Transverse colon (tissue), 4 donors: Measurements from ENCODE around the gene SH3RF3. TPM values are rescaled to one million over a fixed set of nuclear protein-coding genes. Genes with fewer than 3 reads are reported as not detected.

Source experiments
- DNase-seq: peaks from one replicate; pipeline ENCODE4 v3.0.0-alpha.2; 2019
- H3K27ac ChIP-seq, 4 donors: fragments of 200-600 bp; sonication (generic); 2 replicates each; pipeline ENCODE4 v1.5.1; 2016 to 2018; ENCODE audit warnings: inconsistent platforms in 4 of 4
- H3K27me3 ChIP-seq: fragments of 200-600 bp; sonication (generic); 2 replicates; pipeline ENCODE4 v1.5.1; 2017; ENCODE audit warnings: inconsistent platforms
- H3K36me3 ChIP-seq, 4 donors: fragments of 200-600 bp; sonication (generic); 2 replicates each; pipeline ENCODE4 v1.5.1; 2017 to 2019; ENCODE audit warnings: inconsistent platforms in 4 of 4
- H3K4me1 ChIP-seq, 4 donors: fragments of 200-600 bp; sonication (generic); 2 replicates each; pipeline ENCODE4 v1.5.1; 2017 to 2020; ENCODE audit warnings: inconsistent platforms in 4 of 4
- H3K4me3 ChIP-seq, 4 donors: fragments of 200-600 bp; sonication (generic); 1 replicate in 1 of 4; 2 replicates in 3 of 4; pipeline versions ENCODE4 v1.5.1 to v1.6.1; 2017 to 2019; ENCODE audit warnings: inconsistent platforms in 4 of 4
- H3K9me3 ChIP-seq, 2 donors: fragments of 200-600 bp; sonication (generic); 2 replicates each; pipeline ENCODE4 v1.5.1; 2017 to 2019; ENCODE audit warnings: inconsistent platforms in 2 of 2
- CTCF ChIP-seq, 5 experiments: fragments of 200-600 bp in 3 of 5; fragments of 450-650 bp in 2 of 5; sonication (generic) in 3 of 5; IDR thresholded peaks; 1 replicate in 2 of 5; 2 replicates in 3 of 5; pipeline ENCODE4 v1.5.1; 2016 to 2017; ENCODE audit warnings: antibody characterized with exemption in 5 of 5, inconsistent platforms in 3 of 5, mild to moderate bottlenecking in 2 of 5, moderate library complexity in 1 of 5
- EP300 ChIP-seq: sonication (generic); formaldehyde crosslinking; IDR thresholded peaks from one replicate; pipeline ENCODE4 v1.6.1; 2017; ENCODE audit warnings: antibody characterized with exemption, low read depth
- POLR2A ChIP-seq: fragments of 450-650 bp; IDR thresholded peaks from one replicate; pipeline ENCODE4 v1.6.1; 2016; ENCODE audit warnings: antibody characterized with exemption, mild to moderate bottlenecking, moderate library complexity
- POLR2AphosphoS5 ChIP-seq, 3 donors: sonication (generic); formaldehyde crosslinking; IDR thresholded peaks; one replicate each; pipeline ENCODE4 v1.6.1; 2016; ENCODE audit warnings: antibody characterized with exemption in 3 of 3
- WGBS, 2 donors: methylation state at CpG; one replicate each; pipeline ENCODE4 v1.1.5; 2018; ENCODE audit warnings: low coverage in 1 of 2; 5-methylcytosine and 5-hydroxymethylcytosine counted together
- in situ Hi-C, 4 donors: fragments of 200-750 bp; cut with MboI; loops; one replicate each; pipeline versions ENCODE4 v1.15.0 to v1.15.1; 2017; ENCODE audit warnings: low sequenced_read_pairs in 3 of 4, low pct_ligation_motif_present in 1 of 4, low pct_unique_long_range_greater_than_20kb in 1 of 4
- intact Hi-C: fragments of 100-400 bp; cut with DNase I; formaldehyde crosslinking; loops from one replicate; pipeline ENCODE4 v1.15.1; 2023; ENCODE audit warnings: low total_unique reads
- total RNA-seq, 4 donors: library from RNA; depleted of rRNA; stranded (reverse); fragments of >200 nt; gene quantifications; one replicate each; pipeline ENCODE4 v1.1.0, GENCODE V29; 2016

SH3RF3 gene
- total RNA-seq, 4 donors from 2014 or later = 1.9 to 8.8 (median 2.9) TPM

GRCh38 chr2:109467701-109468100 lies 338.7 kb downstream of the SH3RF3 start:
- peaks cover 0 to 26% (median 11%) of the 10 kb centered on the region in 4 donors for H3K4me1 ChIP-seq
- peak; percentile 0 for DNase-seq
- WGBS, 2 donors = 90% methylated on average over 9 of the region's 9 CpGs; no CpG with 5 or more reads in 1 of the 2 donors
- H3K27me3 ChIP-seq = no peaks in the 10 kb centered on the region
- in situ Hi-C loops (no loop called here), intact Hi-C loops (loop anchor here (1.0 kb wide), 1 partner anchor 31 kb away; no protein-coding TSS in a partner anchor)
- no peak overlapping the region for H3K4me3 ChIP-seq
- H3K36me3 ChIP-seq = no peaks in the 10 kb centered on the region
- TF ChIP-seq CTCF (IDR thresholded peaks at IDR 0.05) (no peak), POLR2AphosphoS5 (IDR thresholded peaks at IDR 0.05) (no peak), POLR2A (no peak), EP300 (no peak)
- no peaks in the 10 kb centered on the region for H3K9me3 ChIP-seq
- H3K27ac ChIP-seq = no peak overlapping the region

DNA sequence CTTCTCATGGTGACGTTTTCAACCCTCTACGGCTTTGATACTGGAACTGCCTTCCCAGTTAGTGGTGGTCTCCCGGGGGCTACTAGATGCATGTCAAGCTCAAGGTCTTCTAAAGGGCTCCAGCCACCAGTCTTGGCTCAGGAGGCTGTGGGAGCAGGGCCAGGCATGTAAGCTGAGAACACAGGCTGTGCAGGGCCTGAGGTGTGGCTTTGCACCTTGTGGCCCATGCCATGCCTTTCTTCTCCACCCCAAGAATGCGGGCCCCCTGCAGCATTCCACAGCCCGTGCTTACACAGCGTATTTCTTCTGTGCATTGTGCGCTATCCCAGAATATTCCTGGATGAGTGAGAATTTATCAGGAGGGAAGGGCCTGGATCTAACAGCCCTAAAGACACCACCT lies 339.9 kb downstream of the SH3RF3 start:
- no peaks in the 10 kb centered on the region for H3K36me3 ChIP-seq
- H3K4me3 ChIP-seq = no peak overlapping the region
- intact Hi-C loops = no loop called here
- TF ChIP-seq POLR2A (no peak), EP300 (no peak), POLR2AphosphoS5 (IDR thresholded peaks at IDR 0.05) (no peak)
- WGBS, 2 donors = 79 to 92% methylated on average over 2 to 7 of the region's 7 CpGs
- H3K4me1 ChIP-seq = peaks cover 0 to 31% (median 15%) of the 10 kb centered on the region in 4 donors
- H3K27me3 ChIP-seq = no peaks in the 10 kb centered on the region
- in situ Hi-C loops = no loop called here
- no peak overlapping the region for H3K27ac ChIP-seq
- no peak for DNase-seq
- H3K9me3 ChIP-seq = no peaks in the 10 kb centered on the region

DNA sequence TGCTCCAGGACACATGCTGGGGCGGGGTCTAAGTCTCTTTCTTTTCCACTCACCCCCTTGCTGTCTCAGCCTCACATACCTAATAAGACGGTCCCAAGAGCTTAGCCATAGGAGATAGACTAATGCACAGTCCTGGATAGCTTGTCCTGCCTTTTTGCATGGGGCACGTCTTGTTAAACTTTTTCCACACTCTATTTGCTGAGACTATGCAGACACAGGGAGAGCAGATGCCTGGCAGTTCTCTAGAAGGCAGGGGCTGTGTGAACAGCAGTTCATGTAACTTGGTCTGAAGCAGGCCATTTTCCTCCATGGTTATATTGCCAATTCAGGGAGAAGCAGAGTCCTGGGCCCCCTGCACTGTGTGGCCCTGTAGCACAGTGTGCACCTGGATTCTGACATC lies 342.7 kb downstream of the SH3RF3 start:
- 92 to 100% methylated on average over 1 to 3 of the region's 3 CpGs for WGBS, 2 donors
- peaks cover 0 to 38% (median 23%) of the 10 kb centered on the region in 4 donors for H3K4me1 ChIP-seq
- H3K27ac ChIP-seq = peak overlapping the region in 1 of 4 donors; percentile 46
- in situ Hi-C loops = no loop called here
- no peaks in the 10 kb centered on the region for H3K36me3 ChIP-seq
- no peak overlapping the region for H3K4me3 ChIP-seq
- no peak for TF ChIP-seq CTCF (IDR thresholded peaks at IDR 0.05)
- peak in 2 of 3 donors; percentile 46 to 73 for TF ChIP-seq POLR2AphosphoS5 (IDR thresholded peaks at IDR 0.05)
- intact Hi-C loops = no loop called here
- H3K27me3 ChIP-seq = no peaks in the 10 kb centered on the region
- H3K9me3 ChIP-seq = no peaks in the 10 kb centered on the region
- no peak for DNase-seq

GRCh38 chr2:109472331-109472959 lies 343.4 kb downstream of the SH3RF3 start:
- H3K27ac ChIP-seq = no peak overlapping the region
- intact Hi-C loops = no loop called here
- no peak for TF ChIP-seq POLR2AphosphoS5 (IDR thresholded peaks at IDR 0.05)
- no peak for TF ChIP-seq CTCF (IDR thresholded peaks at IDR 0.05)
- no peak for TF ChIP-seq EP300
- H3K9me3 ChIP-seq = no peaks in the 10 kb centered on the region
- WGBS, 2 donors = 70 to 73% methylated on average over 13 to 14 of the region's 14 CpGs
- no peaks in the 10 kb centered on the region for H3K27me3 ChIP-seq
- no peaks in the 10 kb centered on the region for H3K36me3 ChIP-seq
- H3K4me1 ChIP-seq = peaks cover 0 to 39% (median 25%) of the 10 kb centered on the region in 4 donors
- no peak for DNase-seq
- H3K4me3 ChIP-seq = no peak overlapping the region
- in situ Hi-C loops = no loop called here

- Histone ChIP-seq H3K4me1 (peaks cover 0 to 39% (median 25%) of the 10 kb centered on the region in 4 donors), H3K36me3 (no peaks in the 10 kb centered on the region), H3K27ac (no peak overlapping the region), H3K9me3 (no peaks in the 10 kb centered on the region), H3K4me3 (no peak overlapping the region), H3K27me3 (no peaks in the 10 kb centered on the region)
- WGBS, 2 donors = 42 to 79% methylated on average over 3 to 10 of the region's 10 CpGs
- TF ChIP-seq POLR2AphosphoS5 (IDR thresholded peaks at IDR 0.05) (no peak), POLR2A (no peak), CTCF (IDR thresholded peaks at IDR 0.05) (no peak)
- no peak for DNase-seq
- intact Hi-C loops = no loop called here
- in situ Hi-C loops = no loop called here
These were observed 344.0 kb downstream of the SH3RF3 start for GRCh38 chr2:109472974-109473373.
